Nephron (organoid): ENCODE data around the gene CLPSL2.

Experiments used
- H3K27ac Mint-ChIP-seq, 3 experiments: 2 replicates each; pipeline ENCODE4 v1.8.0; 2020; ENCODE audit warnings: mixed read lengths in 3 of 3, mild to moderate bottlenecking in 2 of 3, moderate library complexity in 1 of 3
- H3K27me3 Mint-ChIP-seq: 2 replicates; pipeline ENCODE4 v1.8.0; 2021; ENCODE audit warnings: low read depth, mild to moderate bottlenecking, moderate library complexity, mixed read lengths
- H3K36me3 Mint-ChIP-seq: 2 replicates; pipeline ENCODE4 v1.8.0; 2020; ENCODE audit warnings: low read depth, mixed read lengths
- H3K4me1 Mint-ChIP-seq: 2 replicates; pipeline ENCODE4 v1.8.0; 2020; ENCODE audit warnings: mixed read lengths
- H3K4me3 Mint-ChIP-seq, 3 experiments: 2 replicates each; pipeline ENCODE4 v1.8.0; 2020; ENCODE audit warnings: mild to moderate bottlenecking in 3 of 3, mixed read lengths in 3 of 3, moderate library complexity in 2 of 3
- H3K9me3 Mint-ChIP-seq: 2 replicates; pipeline ENCODE4 v1.8.0; 2020; ENCODE audit warnings: mixed read lengths
- TF ChIP-seq, protein P1 (sequence below), 3 experiments: fragments of 200-600 bp; sonication (generic); IDR thresholded peaks; one replicate each; pipeline ENCODE4 v1.5.0; 2021; ENCODE audit warnings: antibody characterized with exemption in 3 of 3; ENCODE audit not compliant: unreplicated experiment in 3 of 3

CLPSL2 gene, protein sequence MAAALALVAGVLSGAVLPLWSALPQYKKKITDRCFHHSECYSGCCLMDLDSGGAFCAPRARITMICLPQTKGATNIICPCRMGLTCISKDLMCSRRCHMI

DNA sequence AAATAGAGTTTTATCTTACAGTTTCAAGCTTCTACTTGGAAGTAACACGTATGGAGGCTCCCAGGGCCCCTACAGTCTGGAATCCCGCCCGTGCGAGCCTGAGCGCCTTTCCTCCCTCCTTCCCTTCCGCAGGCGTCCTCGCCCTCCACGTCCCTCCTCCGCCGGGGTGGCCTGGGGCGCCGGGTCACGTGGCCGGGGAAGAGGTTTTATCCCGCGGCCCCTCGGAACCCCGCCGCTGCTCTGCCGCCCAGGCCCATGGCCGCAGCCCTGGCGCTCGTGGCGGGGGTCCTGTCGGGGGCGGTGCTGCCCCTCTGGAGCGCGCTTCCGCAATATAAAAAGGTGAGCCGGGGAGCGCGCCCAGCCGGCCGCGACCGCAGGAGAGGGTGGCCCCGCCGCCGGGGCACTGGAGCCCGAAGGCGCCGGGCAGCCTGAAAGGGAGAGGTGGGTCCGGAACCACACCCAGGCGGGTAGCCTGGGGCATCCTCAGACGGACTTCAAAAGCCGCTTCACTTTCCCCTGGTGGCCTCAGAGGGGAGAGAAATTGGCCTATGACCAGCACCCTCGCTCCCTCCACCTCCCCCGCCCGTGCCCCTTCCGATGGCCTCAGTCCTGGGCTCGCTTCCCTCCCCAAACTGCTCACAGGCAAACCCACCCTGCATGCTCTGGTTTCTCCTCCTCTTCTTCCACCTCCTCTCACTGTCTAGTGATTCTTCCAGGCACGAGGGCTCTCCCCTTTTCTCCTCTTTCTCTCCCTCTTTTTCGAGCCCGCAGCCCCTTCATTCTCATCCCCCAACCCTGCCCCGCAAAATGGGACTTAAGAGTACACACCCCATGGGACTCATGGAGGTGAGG lies at the start of gene CLPSL2:
Gene CLPSL2 (plus strand): TSS at position 235 of the 852 bp plus-strand sequence. CDS start 21 bp downstream, at position 256.
- H3K4me1 Mint-ChIP-seq: no peaks in the 10 kb centered on the region
- peak within 1 kb of the TSS in 1 of 3 experiments; percentile 38 for H3K27ac Mint-ChIP-seq
- TF ChIP-seq, protein P1, sequence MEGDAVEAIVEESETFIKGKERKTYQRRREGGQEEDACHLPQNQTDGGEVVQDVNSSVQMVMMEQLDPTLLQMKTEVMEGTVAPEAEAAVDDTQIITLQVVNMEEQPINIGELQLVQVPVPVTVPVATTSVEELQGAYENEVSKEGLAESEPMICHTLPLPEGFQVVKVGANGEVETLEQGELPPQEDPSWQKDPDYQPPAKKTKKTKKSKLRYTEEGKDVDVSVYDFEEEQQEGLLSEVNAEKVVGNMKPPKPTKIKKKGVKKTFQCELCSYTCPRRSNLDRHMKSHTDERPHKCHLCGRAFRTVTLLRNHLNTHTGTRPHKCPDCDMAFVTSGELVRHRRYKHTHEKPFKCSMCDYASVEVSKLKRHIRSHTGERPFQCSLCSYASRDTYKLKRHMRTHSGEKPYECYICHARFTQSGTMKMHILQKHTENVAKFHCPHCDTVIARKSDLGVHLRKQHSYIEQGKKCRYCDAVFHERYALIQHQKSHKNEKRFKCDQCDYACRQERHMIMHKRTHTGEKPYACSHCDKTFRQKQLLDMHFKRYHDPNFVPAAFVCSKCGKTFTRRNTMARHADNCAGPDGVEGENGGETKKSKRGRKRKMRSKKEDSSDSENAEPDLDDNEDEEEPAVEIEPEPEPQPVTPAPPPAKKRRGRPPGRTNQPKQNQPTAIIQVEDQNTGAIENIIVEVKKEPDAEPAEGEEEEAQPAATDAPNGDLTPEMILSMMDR (IDR thresholded peaks at IDR 0.05; ENCODE audit: unreplicated experiment in 3 of 3): no peak
- H3K27me3 Mint-ChIP-seq: peaks cover 27% of the 10 kb centered on the region
- H3K4me3 Mint-ChIP-seq: peak within 1 kb of the TSS; percentile 82 to 87 (median 86)
- H3K9me3 Mint-ChIP-seq: no peaks in the 10 kb centered on the region
- no peaks in the 10 kb centered on the region for H3K36me3 Mint-ChIP-seq

DNA sequence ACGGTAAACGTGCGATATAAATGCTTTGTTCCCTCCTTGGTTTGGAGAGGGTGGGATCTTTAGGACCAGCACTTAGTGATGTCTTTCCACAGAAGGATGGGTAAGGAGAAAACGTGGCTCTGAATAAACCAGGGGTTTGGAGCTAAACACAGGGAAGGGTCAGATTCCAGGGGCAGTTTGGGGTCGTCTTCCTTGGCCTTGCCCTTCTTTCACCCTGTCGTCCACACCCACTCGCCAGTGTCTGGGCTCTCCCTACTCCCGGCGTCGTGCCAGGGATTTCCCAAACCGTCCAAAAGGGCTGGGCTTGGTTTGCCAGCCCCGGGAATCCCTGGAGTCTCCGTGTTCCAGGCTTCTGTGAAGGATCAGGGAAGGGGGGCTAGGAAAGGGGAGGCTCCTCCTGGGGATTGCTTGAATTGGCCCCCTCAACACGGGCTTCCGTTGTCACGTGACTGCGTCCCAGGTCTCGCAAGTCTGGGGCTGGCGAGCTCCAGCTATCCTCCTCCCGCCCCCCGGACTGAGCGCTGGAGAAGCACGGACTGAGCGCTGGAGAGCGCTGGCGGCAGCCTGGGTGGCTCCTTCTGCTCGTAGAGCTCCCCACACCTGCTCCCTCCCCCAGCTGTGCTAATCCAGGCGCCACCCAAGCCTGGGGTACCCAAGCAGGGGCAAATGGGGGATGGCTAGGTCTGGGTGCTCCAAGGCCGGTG lies 49.0 kb upstream of the CLPSL2 start:
- Mint-ChIP-seq H3K4me3 (peak overlapping the region; percentile 81 to 83 (median 83)), H3K36me3 (no peaks in the 10 kb centered on the region), H3K9me3 (no peaks in the 10 kb centered on the region), H3K27ac (peak overlapping the region; percentile 89 to 96 (median 92)), H3K27me3 (peaks cover 3% of the 10 kb centered on the region), H3K4me1 (peaks cover 51% of the 10 kb centered on the region)
- TF ChIP-seq, protein P1 (IDR thresholded peaks at IDR 0.05; ENCODE audit: unreplicated experiment in 3 of 3): no peak

DNA sequence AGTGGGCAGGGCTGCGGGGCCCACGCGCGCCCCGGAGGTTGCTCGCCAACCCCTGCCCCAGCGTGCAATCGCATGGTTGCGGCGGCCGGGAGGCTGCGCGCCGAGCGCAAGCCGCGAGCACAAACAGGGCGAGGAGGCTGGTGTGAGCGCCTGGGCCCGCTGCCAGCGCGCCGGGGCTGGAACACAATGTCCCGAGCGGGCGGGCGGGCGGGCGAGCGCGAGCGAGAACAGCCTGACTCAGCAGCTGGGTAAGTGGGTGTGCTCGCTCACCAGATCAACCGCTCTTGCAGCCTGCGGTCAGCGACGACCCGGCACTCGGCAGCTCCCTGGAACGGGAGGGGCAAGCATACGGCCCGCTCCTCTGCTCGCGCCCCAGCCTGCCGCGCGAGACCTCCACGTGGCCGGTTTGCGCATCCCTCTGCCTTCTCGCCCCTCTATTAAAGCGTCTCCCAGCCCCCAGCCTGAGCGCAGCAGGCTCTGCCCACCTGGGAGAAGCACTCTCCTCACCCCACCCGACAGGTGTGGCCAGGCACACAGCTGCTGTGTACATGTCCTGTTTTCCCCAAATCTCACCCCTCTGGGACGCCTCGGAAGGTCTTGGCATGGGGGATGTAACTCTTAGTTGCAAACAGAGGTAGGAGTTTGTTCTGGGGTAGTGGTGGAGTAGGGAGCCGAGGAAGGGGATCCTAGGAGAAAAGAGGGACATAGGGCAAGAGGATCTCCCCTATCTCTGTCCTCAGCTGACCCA lies 48.3 kb upstream of the CLPSL2 start:
- Mint-ChIP-seq H3K9me3 (no peaks in the 10 kb centered on the region), H3K27me3 (peaks cover 3% of the 10 kb centered on the region), H3K4me3 (peak overlapping the region; percentile 83 to 90 (median 85)), H3K27ac (peak overlapping the region; percentile 88 to 96 (median 92)), H3K36me3 (no peaks in the 10 kb centered on the region), H3K4me1 (peaks cover 52% of the 10 kb centered on the region)
- TF ChIP-seq, protein P1 (IDR thresholded peaks at IDR 0.05; ENCODE audit: unreplicated experiment in 3 of 3): no peak

- H3K4me3 Mint-ChIP-seq: peak overlapping the region; percentile 83 to 90 (median 85)
- peaks cover 52% of the 10 kb centered on the region for H3K4me1 Mint-ChIP-seq
- TF ChIP-seq, protein P1 (IDR thresholded peaks at IDR 0.05; ENCODE audit: unreplicated experiment in 3 of 3): no peak
- peak overlapping the region; percentile 88 to 96 (median 92) for H3K27ac Mint-ChIP-seq
- no peaks in the 10 kb centered on the region for H3K9me3 Mint-ChIP-seq
- no peaks in the 10 kb centered on the region for H3K36me3 Mint-ChIP-seq
- H3K27me3 Mint-ChIP-seq: peaks cover 3% of the 10 kb centered on the region
Measured at GRCh38 chr6:35728683-35729678, 47.4 kb upstream of the CLPSL2 start.

GRCh38 chr6:35729722-35730121 lies 46.7 kb upstream of the CLPSL2 start:
- TF ChIP-seq, protein P1 (IDR thresholded peaks at IDR 0.05; ENCODE audit: unreplicated experiment in 3 of 3): no peak
- H3K9me3 Mint-ChIP-seq: no peaks in the 10 kb centered on the region
- peak overlapping the region; percentile 61 to 87 (median 65) for H3K27ac Mint-ChIP-seq
- peak overlapping the region; percentile 66 to 75 (median 73) for H3K4me3 Mint-ChIP-seq
- no peaks in the 10 kb centered on the region for H3K27me3 Mint-ChIP-seq
- H3K4me1 Mint-ChIP-seq: peaks cover 52% of the 10 kb centered on the region
- H3K36me3 Mint-ChIP-seq: no peaks in the 10 kb centered on the region
